ENCODE data around the gene RALGPS1. TPM values are rescaled to one million over a fixed set of nuclear protein-coding genes. Genes with fewer than 3 reads are reported as not detected.

Gene RALGPS1
- total RNA-seq, 5 donors from 2014 or later (not counting 1 experiment from before 2014, with no cell fraction given), result 7.3 to 13.9 (median 9.4) TPM

- H3K36me3 Mint-ChIP-seq, result no peaks in the 10 kb centered on the region
- H3K4me3 ChIP-seq (ENCODE audit: control insufficient read depth in 1 of 2, extremely low read depth in 1 of 2, low read length in 1 of 2), result no peak overlapping the region
- H3K27me3 ChIP-seq (replicated peaks in 1 of 2; ENCODE audit: control insufficient read depth in 2 of 2, extremely low read depth in 1 of 2, insufficient read depth in 2 of 2, low read length in 1 of 2), result no peaks in the 10 kb centered on the region
- WGBS (ENCODE audit: insufficient coverage), result 100% methylated on average over 1 of the region's 5 CpGs
- H3K27me3 Mint-ChIP-seq, result no peaks in the 10 kb centered on the region
- no peak overlapping the region for H3K27ac Mint-ChIP-seq
- no peak overlapping the region for H3K4me3 Mint-ChIP-seq
- no peaks in the 10 kb centered on the region for H3K9me3 ChIP-seq
- H3K4me1 Mint-ChIP-seq, result no peaks in the 10 kb centered on the region
- no peaks in the 10 kb centered on the region for H3K36me3 ChIP-seq (ENCODE audit: control insufficient read depth in 2 of 2, extremely low read depth in 1 of 2, insufficient read depth in 1 of 2, low read length in 1 of 2)
- no peaks in the 10 kb centered on the region for H3K9me3 Mint-ChIP-seq
- no peak overlapping the region for H3K27ac ChIP-seq (ENCODE audit: low read length)
- ATAC-seq (replicated peaks in 1 of 4) (no peak), DNase-seq (no peak)
- ChIA-PET CTCF (no interaction called here), POLR2A (no interaction called here)
- no peaks in the 10 kb centered on the region for H3K4me1 ChIP-seq (ENCODE audit: control insufficient read depth in 1 of 2, extremely low read depth in 1 of 2, insufficient read depth in 2 of 2, low read length in 2 of 2)
Observed at GRCh38 chr9:127095411-127095810, 180.8 kb downstream of the RALGPS1 start.

GRCh38 chr9:127096208-127096607 is 181.6 kb downstream of the RALGPS1 start:
- H3K27ac ChIP-seq (ENCODE audit: low read length), result no peak overlapping the region
- CTCF ChIA-PET, result no interaction called here

GRCh38 chr9:127097683-127098082 is 183.1 kb downstream of the RALGPS1 start:
- Mint-ChIP-seq H3K9me3 (no peaks in the 10 kb centered on the region), H3K4me1 (no peaks in the 10 kb centered on the region), H3K4me3 (no peak overlapping the region), H3K36me3 (peaks cover 6% of the 10 kb centered on the region), H3K27me3 (no peaks in the 10 kb centered on the region), H3K27ac (no peak overlapping the region)
- ChIA-PET POLR2A (no interaction called here), CTCF (no interaction called here)
- DNase-seq, result no peak
- H3K36me3 ChIP-seq (ENCODE audit: control insufficient read depth in 2 of 2, extremely low read depth in 1 of 2, insufficient read depth in 1 of 2, low read length in 1 of 2), result no peaks in the 10 kb centered on the region
- no peak overlapping the region for H3K27ac ChIP-seq (ENCODE audit: low read length)
- no peak for ATAC-seq (replicated peaks in 1 of 4)
- no peaks in the 10 kb centered on the region for H3K27me3 ChIP-seq (replicated peaks in 1 of 2; ENCODE audit: control insufficient read depth in 2 of 2, extremely low read depth in 1 of 2, insufficient read depth in 2 of 2, low read length in 1 of 2)
- H3K9me3 ChIP-seq, result no peaks in the 10 kb centered on the region
- 100% methylated on average over 1 of the region's 5 CpGs for WGBS (ENCODE audit: insufficient coverage)
- no peak overlapping the region for H3K4me3 ChIP-seq (ENCODE audit: control insufficient read depth in 1 of 2, extremely low read depth in 1 of 2, low read length in 1 of 2)
- H3K4me1 ChIP-seq (ENCODE audit: control insufficient read depth in 1 of 2, extremely low read depth in 1 of 2, insufficient read depth in 2 of 2, low read length in 2 of 2), result no peaks in the 10 kb centered on the region

More at GRCh38 chr9:127096208-127096607, 181.6 kb downstream of the RALGPS1 start:
- no peaks in the 10 kb centered on the region for H3K4me1 Mint-ChIP-seq
- H3K27ac Mint-ChIP-seq, result no peak overlapping the region
- ATAC-seq (replicated peaks in 1 of 4), result no peak
- H3K9me3 Mint-ChIP-seq, result no peaks in the 10 kb centered on the region
- no peak overlapping the region for H3K4me3 Mint-ChIP-seq
- no peaks in the 10 kb centered on the region for H3K27me3 Mint-ChIP-seq
- WGBS (ENCODE audit: insufficient coverage), result 77% methylated on average over 12 of the region's 13 CpGs
- H3K9me3 ChIP-seq, result no peaks in the 10 kb centered on the region
- H3K36me3 Mint-ChIP-seq, result no peaks in the 10 kb centered on the region
- H3K27me3 ChIP-seq (replicated peaks in 1 of 2; ENCODE audit: control insufficient read depth in 2 of 2, extremely low read depth in 1 of 2, insufficient read depth in 2 of 2, low read length in 1 of 2), result no peaks in the 10 kb centered on the region
- no peak for DNase-seq
- H3K4me1 ChIP-seq (ENCODE audit: control insufficient read depth in 1 of 2, extremely low read depth in 1 of 2, insufficient read depth in 2 of 2, low read length in 2 of 2), result no peaks in the 10 kb centered on the region
- POLR2A ChIA-PET, result interaction anchor here in 1 of 2 donors (0.6 kb wide), 1 partner anchor 155 kb away, joined by 3 read pairs; no protein-coding TSS in a partner anchor
- H3K36me3 ChIP-seq (ENCODE audit: control insufficient read depth in 2 of 2, extremely low read depth in 1 of 2, insufficient read depth in 1 of 2, low read length in 1 of 2), result no peaks in the 10 kb centered on the region
- no peak overlapping the region for H3K4me3 ChIP-seq (ENCODE audit: control insufficient read depth in 1 of 2, extremely low read depth in 1 of 2, low read length in 1 of 2)

GRCh38 chr9:127098916-127099553 is 184.5 kb downstream of the RALGPS1 start:
- Histone ChIP-seq H3K4me1 (ENCODE audit: control insufficient read depth in 1 of 2, extremely low read depth in 1 of 2, insufficient read depth in 2 of 2, low read length in 2 of 2) (no peaks in the 10 kb centered on the region), H3K4me3 (ENCODE audit: control insufficient read depth in 1 of 2, extremely low read depth in 1 of 2, low read length in 1 of 2) (no peak overlapping the region), H3K9me3 (no peaks in the 10 kb centered on the region), H3K27ac (ENCODE audit: low read length) (no peak overlapping the region), H3K27me3 (replicated peaks in 1 of 2; ENCODE audit: control insufficient read depth in 2 of 2, extremely low read depth in 1 of 2, insufficient read depth in 2 of 2, low read length in 1 of 2) (no peaks in the 10 kb centered on the region), H3K36me3 (ENCODE audit: control insufficient read depth in 2 of 2, extremely low read depth in 1 of 2, insufficient read depth in 1 of 2, low read length in 1 of 2) (no peaks in the 10 kb centered on the region)
- ChIA-PET CTCF (no interaction called here), POLR2A (no interaction called here)
- Mint-ChIP-seq H3K36me3 (peaks cover 6% of the 10 kb centered on the region), H3K9me3 (no peaks in the 10 kb centered on the region), H3K4me3 (no peak overlapping the region), H3K27me3 (no peaks in the 10 kb centered on the region), H3K4me1 (no peaks in the 10 kb centered on the region), H3K27ac (no peak overlapping the region)
- DNase-seq (no peak), ATAC-seq (replicated peaks in 1 of 4) (no peak)
- 100% methylated on average over 2 of the region's 7 CpGs for WGBS (ENCODE audit: insufficient coverage)

GRCh38 chr9:127099664-127100063 is 185.1 kb downstream of the RALGPS1 start:
- no peaks in the 10 kb centered on the region for H3K9me3 Mint-ChIP-seq
- ChIA-PET CTCF (no interaction called here), POLR2A (no interaction called here)
- no peak for ATAC-seq (replicated peaks in 1 of 4)
- Histone ChIP-seq H3K27me3 (replicated peaks in 1 of 2; ENCODE audit: control insufficient read depth in 2 of 2, extremely low read depth in 1 of 2, insufficient read depth in 2 of 2, low read length in 1 of 2) (no peaks in the 10 kb centered on the region), H3K4me1 (ENCODE audit: control insufficient read depth in 1 of 2, extremely low read depth in 1 of 2, insufficient read depth in 2 of 2, low read length in 2 of 2) (no peaks in the 10 kb centered on the region), H3K9me3 (no peaks in the 10 kb centered on the region), H3K4me3 (ENCODE audit: control insufficient read depth in 1 of 2, extremely low read depth in 1 of 2, low read length in 1 of 2) (no peak overlapping the region), H3K27ac (ENCODE audit: low read length) (no peak overlapping the region), H3K36me3 (ENCODE audit: control insufficient read depth in 2 of 2, extremely low read depth in 1 of 2, insufficient read depth in 1 of 2, low read length in 1 of 2) (no peaks in the 10 kb centered on the region)
- peaks cover 6% of the 10 kb centered on the region for H3K36me3 Mint-ChIP-seq
- 70% methylated on average over 2 of the region's 3 CpGs for WGBS (ENCODE audit: insufficient coverage)
- no peaks in the 10 kb centered on the region for H3K4me1 Mint-ChIP-seq
- H3K27me3 Mint-ChIP-seq, result no peaks in the 10 kb centered on the region
- H3K4me3 Mint-ChIP-seq, result no peak overlapping the region
- no peak for DNase-seq
- no peak overlapping the region for H3K27ac Mint-ChIP-seq

- Histone ChIP-seq H3K27ac (ENCODE audit: low read length) (no peak overlapping the region), H3K36me3 (ENCODE audit: control insufficient read depth in 2 of 2, extremely low read depth in 1 of 2, insufficient read depth in 1 of 2, low read length in 1 of 2) (no peaks in the 10 kb centered on the region), H3K27me3 (replicated peaks in 1 of 2; ENCODE audit: control insufficient read depth in 2 of 2, extremely low read depth in 1 of 2, insufficient read depth in 2 of 2, low read length in 1 of 2) (no peaks in the 10 kb centered on the region), H3K4me1 (ENCODE audit: control insufficient read depth in 1 of 2, extremely low read depth in 1 of 2, insufficient read depth in 2 of 2, low read length in 2 of 2) (no peaks in the 10 kb centered on the region), H3K4me3 (ENCODE audit: control insufficient read depth in 1 of 2, extremely low read depth in 1 of 2, low read length in 1 of 2) (no peak overlapping the region), H3K9me3 (no peaks in the 10 kb centered on the region)
- POLR2A ChIA-PET, result no interaction called here
- no peak overlapping the region for H3K4me3 Mint-ChIP-seq
- H3K4me1 Mint-ChIP-seq, result no peaks in the 10 kb centered on the region
- no peaks in the 10 kb centered on the region for H3K27me3 Mint-ChIP-seq
- DNase-seq, result no peak
- peaks cover 6% of the 10 kb centered on the region for H3K36me3 Mint-ChIP-seq
- no peaks in the 10 kb centered on the region for H3K9me3 Mint-ChIP-seq
- no peak overlapping the region for H3K27ac Mint-ChIP-seq
- no peak for ATAC-seq (replicated peaks in 1 of 4)
- CTCF ChIA-PET, result no interaction called here
Observed at GRCh38 chr9:127102176-127102575, 187.6 kb downstream of the RALGPS1 start.

DNA sequence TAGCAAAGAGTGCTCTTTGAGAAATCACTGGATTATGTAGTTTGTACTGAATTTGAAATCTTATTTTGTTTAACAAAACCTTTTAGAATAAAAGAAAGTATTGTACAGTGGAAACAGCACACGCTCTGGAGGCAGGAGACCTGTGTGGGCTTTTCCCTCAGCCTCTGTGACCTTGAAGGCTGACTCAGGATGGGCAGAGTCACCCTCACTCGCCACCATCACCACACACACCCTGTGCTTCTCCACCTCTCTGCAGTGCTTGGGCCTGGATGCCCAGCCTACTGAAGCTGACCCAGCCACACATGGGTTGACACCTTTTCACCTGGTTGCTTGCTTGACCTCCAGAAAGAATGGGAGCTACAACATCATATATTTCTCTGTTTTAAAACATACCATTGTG is 188.2 kb downstream of the RALGPS1 start:
- no peak overlapping the region for H3K4me3 Mint-ChIP-seq
- H3K36me3 Mint-ChIP-seq, result peaks cover 6% of the 10 kb centered on the region
- H3K27me3 ChIP-seq (replicated peaks in 1 of 2; ENCODE audit: control insufficient read depth in 2 of 2, extremely low read depth in 1 of 2, insufficient read depth in 2 of 2, low read length in 1 of 2), result no peaks in the 10 kb centered on the region
- H3K27ac Mint-ChIP-seq, result no peak overlapping the region
- POLR2A ChIA-PET, result no interaction called here
- no peak overlapping the region for H3K27ac ChIP-seq (ENCODE audit: low read length)
- H3K4me1 ChIP-seq (ENCODE audit: control insufficient read depth in 1 of 2, extremely low read depth in 1 of 2, insufficient read depth in 2 of 2, low read length in 2 of 2), result no peaks in the 10 kb centered on the region
- no peak overlapping the region for H3K4me3 ChIP-seq (ENCODE audit: control insufficient read depth in 1 of 2, extremely low read depth in 1 of 2, low read length in 1 of 2)
- ATAC-seq (replicated peaks in 1 of 4) (no peak), DNase-seq (no peak)
- H3K4me1 Mint-ChIP-seq, result no peaks in the 10 kb centered on the region
- H3K9me3 ChIP-seq, result no peaks in the 10 kb centered on the region
- CTCF ChIA-PET, result no interaction called here
- no peaks in the 10 kb centered on the region for H3K27me3 Mint-ChIP-seq
- no peaks in the 10 kb centered on the region for H3K36me3 ChIP-seq (ENCODE audit: control insufficient read depth in 2 of 2, extremely low read depth in 1 of 2, insufficient read depth in 1 of 2, low read length in 1 of 2)
- WGBS (ENCODE audit: insufficient coverage), result 75% methylated on average over 1 of the region's 2 CpGs
- no peaks in the 10 kb centered on the region for H3K9me3 Mint-ChIP-seq
